ENCODE results near the gene LMOD2.

The LMOD2 gene

GRCh38 chr7:123641901-123642300 is 13.8 kb upstream of the LMOD2 start:
- no peak overlapping the region for H2AFZ ChIP-seq (ENCODE audit: low read length)
- TF ChIP-seq CTCF (conservative IDR thresholded peaks at IDR 0.05; ENCODE audit: low read length), result no peak
- TF ChIP-seq EZH2phosphoT487 (IDR thresholded peaks at IDR 0.05; ENCODE audit: borderline replicate concordance), result no peak

GRCh38 chr7:123643495-123644441 is 11.9 kb upstream of the LMOD2 start:
- Histone ChIP-seq H3K4me1 (ENCODE audit: insufficient read depth, low read length, poor library complexity, severe bottlenecking) (no peaks in the 10 kb centered on the region), H3K27me3 (ENCODE audit: insufficient read depth, low read length, poor library complexity, severe bottlenecking) (no peaks in the 10 kb centered on the region), H3K4me2 (ENCODE audit: low read depth, low read length, poor library complexity, severe bottlenecking) (peak overlapping the region; percentile 26), H4K20me1 (ENCODE audit: insufficient read depth, low read length, poor library complexity, severe bottlenecking) (no peaks in the 10 kb centered on the region), H3K9ac (ENCODE audit: low read depth, low read length, poor library complexity, severe bottlenecking) (no peak overlapping the region), H3F3A (ENCODE audit: low read depth) (no peaks in the 10 kb centered on the region), H3K9me3 (ENCODE audit: insufficient read depth, low read depth, low read length) (no peaks in the 10 kb centered on the region), H3K79me2 (ENCODE audit: insufficient read depth, low read length) (no peaks in the 10 kb centered on the region), H2AFZ (ENCODE audit: low read length) (0 out of 2 replicates have a peak overlapping the region, but pooled peaks have one; percentile 9), H3K4me3 (ENCODE audit: low read length, poor library complexity, severe bottlenecking) (no peak overlapping the region), H3K9me2 (replicated peaks; ENCODE audit: low read depth, low read length) (no peaks in the 10 kb centered on the region), H3K36me3 (ENCODE audit: insufficient read depth, low read length) (no peaks in the 10 kb centered on the region)
- TF ChIP-seq EZH2phosphoT487 (IDR thresholded peaks at IDR 0.05; ENCODE audit: borderline replicate concordance), result no peak
- TF ChIP-seq CTCF (conservative IDR thresholded peaks at IDR 0.05; ENCODE audit: low read length), result no peak

More at GRCh38 chr7:123641901-123642300, 13.8 kb upstream of the LMOD2 start:
- Histone ChIP-seq H3K79me2 (ENCODE audit: insufficient read depth, low read length) (no peaks in the 10 kb centered on the region), H3K4me3 (ENCODE audit: low read length, poor library complexity, severe bottlenecking) (no peak overlapping the region), H3K27me3 (ENCODE audit: insufficient read depth, low read length, poor library complexity, severe bottlenecking) (no peaks in the 10 kb centered on the region), H3K36me3 (ENCODE audit: insufficient read depth, low read length) (no peaks in the 10 kb centered on the region), H3K4me1 (ENCODE audit: insufficient read depth, low read length, poor library complexity, severe bottlenecking) (no peaks in the 10 kb centered on the region), H3K4me2 (ENCODE audit: low read depth, low read length, poor library complexity, severe bottlenecking) (no peak overlapping the region), H3K9me2 (replicated peaks; ENCODE audit: low read depth, low read length) (no peaks in the 10 kb centered on the region), H4K20me1 (ENCODE audit: insufficient read depth, low read length, poor library complexity, severe bottlenecking) (no peaks in the 10 kb centered on the region), H3F3A (ENCODE audit: low read depth) (no peaks in the 10 kb centered on the region), H3K9ac (ENCODE audit: low read depth, low read length, poor library complexity, severe bottlenecking) (no peak overlapping the region), H3K9me3 (ENCODE audit: insufficient read depth, low read depth, low read length) (no peaks in the 10 kb centered on the region)

GRCh38 chr7:123645516-123645915 is 10.2 kb upstream of the LMOD2 start:
- Histone ChIP-seq H3K4me2 (ENCODE audit: low read depth, low read length, poor library complexity, severe bottlenecking) (no peak overlapping the region), H3K9ac (ENCODE audit: low read depth, low read length, poor library complexity, severe bottlenecking) (no peak overlapping the region), H3F3A (ENCODE audit: low read depth) (no peaks in the 10 kb centered on the region), H3K4me1 (ENCODE audit: insufficient read depth, low read length, poor library complexity, severe bottlenecking) (no peaks in the 10 kb centered on the region), H3K9me2 (replicated peaks; ENCODE audit: low read depth, low read length) (no peaks in the 10 kb centered on the region), H2AFZ (ENCODE audit: low read length) (no peak overlapping the region), H3K36me3 (ENCODE audit: insufficient read depth, low read length) (no peaks in the 10 kb centered on the region), H3K79me2 (ENCODE audit: insufficient read depth, low read length) (no peaks in the 10 kb centered on the region), H3K4me3 (ENCODE audit: low read length, poor library complexity, severe bottlenecking) (no peak overlapping the region), H3K9me3 (ENCODE audit: insufficient read depth, low read depth, low read length) (no peaks in the 10 kb centered on the region), H4K20me1 (ENCODE audit: insufficient read depth, low read length, poor library complexity, severe bottlenecking) (no peaks in the 10 kb centered on the region), H3K27me3 (ENCODE audit: insufficient read depth, low read length, poor library complexity, severe bottlenecking) (no peaks in the 10 kb centered on the region)
- TF ChIP-seq CTCF (conservative IDR thresholded peaks at IDR 0.05; ENCODE audit: low read length), result no peak
- no peak for TF ChIP-seq EZH2phosphoT487 (IDR thresholded peaks at IDR 0.05; ENCODE audit: borderline replicate concordance)
